ENCODE results near the gene ARHGAP10.

ARHGAP10 gene

DNA sequence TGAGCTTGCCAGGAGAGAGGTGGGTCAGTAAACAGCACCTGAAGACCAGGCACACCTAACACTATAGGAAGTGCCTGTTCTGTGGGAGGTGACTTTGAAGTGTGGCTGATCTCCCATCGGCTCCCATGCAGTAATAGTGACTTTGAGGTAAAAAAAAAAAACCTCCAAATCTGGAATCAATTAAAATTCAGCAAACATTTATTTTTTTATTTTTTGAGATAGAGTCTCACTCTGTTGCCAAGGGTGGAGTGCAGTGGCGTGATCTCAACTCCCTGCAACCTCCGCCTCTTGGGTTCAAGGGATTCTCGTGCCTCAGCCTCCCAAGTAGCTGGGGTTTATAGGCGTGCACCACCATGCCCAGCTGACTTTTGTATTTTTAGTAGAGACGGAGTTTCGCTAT, 32.4 kb downstream of the ARHGAP10 start:
- TF ChIP-seq, protein P1, sequence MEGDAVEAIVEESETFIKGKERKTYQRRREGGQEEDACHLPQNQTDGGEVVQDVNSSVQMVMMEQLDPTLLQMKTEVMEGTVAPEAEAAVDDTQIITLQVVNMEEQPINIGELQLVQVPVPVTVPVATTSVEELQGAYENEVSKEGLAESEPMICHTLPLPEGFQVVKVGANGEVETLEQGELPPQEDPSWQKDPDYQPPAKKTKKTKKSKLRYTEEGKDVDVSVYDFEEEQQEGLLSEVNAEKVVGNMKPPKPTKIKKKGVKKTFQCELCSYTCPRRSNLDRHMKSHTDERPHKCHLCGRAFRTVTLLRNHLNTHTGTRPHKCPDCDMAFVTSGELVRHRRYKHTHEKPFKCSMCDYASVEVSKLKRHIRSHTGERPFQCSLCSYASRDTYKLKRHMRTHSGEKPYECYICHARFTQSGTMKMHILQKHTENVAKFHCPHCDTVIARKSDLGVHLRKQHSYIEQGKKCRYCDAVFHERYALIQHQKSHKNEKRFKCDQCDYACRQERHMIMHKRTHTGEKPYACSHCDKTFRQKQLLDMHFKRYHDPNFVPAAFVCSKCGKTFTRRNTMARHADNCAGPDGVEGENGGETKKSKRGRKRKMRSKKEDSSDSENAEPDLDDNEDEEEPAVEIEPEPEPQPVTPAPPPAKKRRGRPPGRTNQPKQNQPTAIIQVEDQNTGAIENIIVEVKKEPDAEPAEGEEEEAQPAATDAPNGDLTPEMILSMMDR (IDR thresholded peaks at IDR 0.05; ENCODE audit: low read depth, low read length) = no peak
- DNase-seq (ENCODE audit: low read depth, low spot score) = no peak
- in situ Hi-C loops (cut with HindIII; ENCODE audit: low sequenced_read_pairs) = no loop called here

DNA sequence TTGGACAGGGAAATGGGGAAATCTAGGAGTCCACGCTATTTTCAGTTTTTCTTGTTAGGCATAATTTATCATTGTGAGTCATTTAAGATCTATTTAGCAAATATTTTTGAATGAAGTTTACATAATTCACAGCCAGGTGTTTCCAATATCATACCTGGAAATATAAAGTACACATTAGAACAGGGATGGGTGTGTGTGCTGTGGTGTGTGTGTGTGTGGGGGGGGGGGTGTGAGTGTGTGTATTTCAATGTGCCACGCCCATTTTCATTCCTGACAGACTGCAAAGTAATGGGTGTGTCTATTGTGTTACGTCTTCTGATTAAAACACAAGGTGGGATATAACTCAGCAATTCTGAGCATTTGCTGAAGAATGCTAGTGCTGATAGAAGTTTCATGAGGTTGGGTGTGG, 33.2 kb downstream of the ARHGAP10 start:
- TF ChIP-seq, protein P1 (IDR thresholded peaks at IDR 0.05; ENCODE audit: low read depth, low read length) = no peak
- no peak for DNase-seq (ENCODE audit: low read depth, low spot score)
- no peak overlapping the region for H3K4me3 ChIP-seq (ENCODE audit: low read depth, low read length)
- in situ Hi-C loops (cut with HindIII; ENCODE audit: low sequenced_read_pairs) = no loop called here

More for the DNA sequence above, 32.4 kb downstream of the ARHGAP10 start:
- no peak overlapping the region for H3K4me3 ChIP-seq (ENCODE audit: low read depth, low read length)

DNA sequence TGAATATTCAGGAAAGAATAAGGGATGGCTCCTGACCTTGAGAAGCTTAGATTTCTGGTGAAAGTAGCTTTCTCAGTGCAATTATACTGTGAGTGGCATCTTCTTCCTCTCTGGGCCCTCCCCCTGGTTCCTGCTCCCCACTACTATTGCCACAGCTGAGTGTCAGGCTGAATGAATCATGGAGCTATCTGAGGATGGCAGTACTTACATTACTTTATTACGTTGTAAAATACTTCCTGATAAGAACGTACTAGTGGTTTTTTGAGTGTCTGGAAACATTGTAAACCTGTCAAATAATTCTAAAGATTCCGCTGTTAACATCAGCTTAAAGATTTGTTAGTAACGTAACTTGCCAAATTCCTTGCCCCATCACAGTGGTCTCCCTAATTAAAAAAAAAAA, 36.2 kb downstream of the ARHGAP10 start:
- in situ Hi-C loops (cut with HindIII; ENCODE audit: low sequenced_read_pairs) = no loop called here
- TF ChIP-seq, protein P1 (IDR thresholded peaks at IDR 0.05; ENCODE audit: low read depth, low read length) = no peak
- peak; percentile 56 for DNase-seq (ENCODE audit: low read depth, low spot score)

DNA sequence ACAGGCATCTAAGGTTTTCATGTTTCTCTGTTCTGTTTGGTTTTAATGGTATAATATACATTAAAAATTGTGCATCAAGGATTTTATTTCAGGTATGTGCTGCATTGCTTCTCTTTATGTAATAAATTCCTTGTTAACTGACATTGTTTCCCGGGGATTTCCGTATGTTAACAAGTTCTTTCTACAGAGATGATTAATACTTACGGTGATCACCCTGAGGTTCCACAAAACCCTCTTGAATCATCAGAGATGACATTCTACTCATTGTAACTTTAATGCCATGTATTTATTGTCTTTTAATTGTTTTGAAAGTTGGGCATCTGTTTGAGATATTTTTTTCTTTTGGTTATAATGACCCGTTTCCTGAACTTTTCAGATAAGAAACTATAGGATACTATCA, 37.5 kb downstream of the ARHGAP10 start:
- DNase-seq (ENCODE audit: low read depth, low spot score) = no peak
- in situ Hi-C loops (cut with HindIII; ENCODE audit: low sequenced_read_pairs) = no loop called here
- H3K4me3 ChIP-seq (ENCODE audit: low read depth, low read length) = no peak overlapping the region
- TF ChIP-seq, protein P1 (IDR thresholded peaks at IDR 0.05; ENCODE audit: low read depth, low read length) = no peak

More for the DNA sequence above, 36.2 kb downstream of the ARHGAP10 start:
- H3K4me3 ChIP-seq (ENCODE audit: low read depth, low read length) = no peak overlapping the region

DNA sequence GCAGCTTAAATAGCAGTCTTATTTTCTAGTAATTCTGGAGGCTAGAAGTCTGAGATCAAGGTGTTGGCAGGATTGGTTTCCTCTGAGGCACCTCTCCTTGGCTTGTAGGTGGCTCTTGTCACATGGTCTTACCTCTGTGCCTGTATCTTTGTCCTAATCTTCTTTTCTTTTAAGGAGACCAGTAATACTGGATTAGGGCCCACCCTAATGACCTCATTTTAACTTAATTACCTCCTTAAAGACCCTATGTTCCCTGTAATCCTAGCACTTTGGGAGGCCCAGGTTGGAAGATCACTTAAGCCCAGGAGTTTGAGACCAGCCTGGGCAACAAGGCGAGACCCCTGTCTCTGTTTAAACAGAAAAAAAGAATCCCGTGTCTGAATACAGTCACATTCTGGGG, 38.9 kb downstream of the ARHGAP10 start:
- in situ Hi-C loops (cut with HindIII; ENCODE audit: low sequenced_read_pairs) = no loop called here
- no peak overlapping the region for H3K4me3 ChIP-seq (ENCODE audit: low read depth, low read length)
- no peak for DNase-seq (ENCODE audit: low read depth, low spot score)
- TF ChIP-seq, protein P1 (IDR thresholded peaks at IDR 0.05; ENCODE audit: low read depth, low read length) = no peak

DNA sequence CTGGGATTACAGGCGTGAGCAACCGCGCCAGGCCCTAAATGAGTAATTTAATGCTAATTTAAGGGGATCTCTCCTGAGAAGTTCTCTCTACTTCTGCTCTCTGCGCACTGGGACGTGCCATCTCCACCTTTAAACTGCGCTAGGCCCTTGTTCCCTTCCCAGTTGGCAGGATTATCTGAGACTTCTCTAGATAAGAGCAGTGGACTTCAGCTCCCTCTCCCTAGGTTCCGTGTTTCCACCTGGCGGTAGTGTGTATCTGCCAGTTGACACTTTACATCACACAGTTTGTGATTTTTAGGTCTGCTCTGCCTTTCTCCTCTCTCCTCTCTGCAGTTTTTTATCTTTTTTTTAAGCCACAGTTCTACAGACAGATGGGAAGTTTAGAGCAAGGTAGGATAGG, 40.2 kb downstream of the ARHGAP10 start:
- in situ Hi-C loops (cut with HindIII; ENCODE audit: low sequenced_read_pairs) = no loop called here
- H3K4me3 ChIP-seq (ENCODE audit: low read depth, low read length) = no peak overlapping the region
- no peak for DNase-seq (ENCODE audit: low read depth, low spot score)
- TF ChIP-seq, protein P1 (IDR thresholded peaks at IDR 0.05; ENCODE audit: low read depth, low read length) = no peak

DNA sequence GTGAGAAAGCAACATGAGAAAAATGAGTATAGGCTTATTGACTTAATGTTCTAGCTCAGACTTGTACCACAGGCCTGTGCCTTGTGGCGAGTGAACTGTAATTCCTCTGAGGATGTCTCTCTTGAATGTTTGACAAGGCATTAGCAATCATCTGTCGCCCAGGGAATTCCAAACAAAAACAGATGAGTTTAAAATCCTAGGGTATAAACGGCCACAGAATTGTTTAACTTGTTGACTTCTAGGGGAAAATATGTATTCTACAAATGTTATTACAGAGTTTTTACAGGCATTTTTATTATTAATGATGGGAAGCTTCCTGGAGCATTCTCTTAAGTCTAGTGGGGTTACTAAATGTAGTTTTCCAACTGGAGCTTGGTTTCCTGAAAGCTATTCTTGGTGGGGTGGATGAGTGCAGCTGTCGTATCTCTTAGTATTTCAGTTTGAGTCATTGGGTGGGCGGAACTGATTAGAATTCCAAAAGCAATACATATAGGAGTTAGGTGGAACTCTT, 40.6 kb downstream of the ARHGAP10 start:
- TF ChIP-seq, protein P1 (IDR thresholded peaks at IDR 0.05; ENCODE audit: low read depth, low read length) = no peak
- no peak overlapping the region for H3K4me3 ChIP-seq (ENCODE audit: low read depth, low read length)
- in situ Hi-C loops (cut with HindIII; ENCODE audit: low sequenced_read_pairs) = no loop called here
- peak; percentile 82 for DNase-seq (ENCODE audit: low read depth, low spot score)
